GM19397 (cell line): ENCODE measurements around the gene PRKCD.
A peak's percentile ranks its signal among the peaks of the same experiment; 100 is the strongest.

Experiments
- ATAC-seq: cut with Tn5 transposase; IDR thresholded peaks from one replicate; pipeline ENCODE4 v1.9.1; 2021; ENCODE audit warnings: mild to moderate bottlenecking, moderate library complexity; ENCODE audit not compliant: unreplicated experiment

Gene PRKCD

DNA sequence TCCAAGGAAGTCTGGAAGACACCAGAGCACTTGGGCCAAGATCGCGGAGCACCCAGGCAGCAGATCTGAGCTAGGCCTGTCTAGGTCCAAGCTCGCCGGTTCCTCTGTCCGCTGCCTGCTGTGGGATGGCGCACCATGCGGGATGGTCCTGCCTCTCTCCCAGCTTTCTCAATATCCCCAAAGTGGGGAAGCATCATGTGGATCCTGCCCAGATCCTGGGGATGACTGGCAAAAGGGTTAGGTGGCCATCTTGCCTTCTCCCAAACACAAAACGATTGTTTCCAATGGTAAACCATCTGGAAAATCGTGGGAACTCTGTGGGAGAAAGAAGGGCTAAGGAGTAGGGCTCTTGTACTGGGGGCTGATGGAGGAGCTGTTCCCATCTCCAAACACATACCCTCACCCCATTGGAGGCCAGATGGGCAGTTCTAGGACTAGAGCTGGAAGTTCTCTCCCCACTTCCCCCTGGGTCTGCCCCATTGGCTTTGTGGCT lies 8.9 kb downstream of the PRKCD start:
- no peak for ATAC-seq

DNA sequence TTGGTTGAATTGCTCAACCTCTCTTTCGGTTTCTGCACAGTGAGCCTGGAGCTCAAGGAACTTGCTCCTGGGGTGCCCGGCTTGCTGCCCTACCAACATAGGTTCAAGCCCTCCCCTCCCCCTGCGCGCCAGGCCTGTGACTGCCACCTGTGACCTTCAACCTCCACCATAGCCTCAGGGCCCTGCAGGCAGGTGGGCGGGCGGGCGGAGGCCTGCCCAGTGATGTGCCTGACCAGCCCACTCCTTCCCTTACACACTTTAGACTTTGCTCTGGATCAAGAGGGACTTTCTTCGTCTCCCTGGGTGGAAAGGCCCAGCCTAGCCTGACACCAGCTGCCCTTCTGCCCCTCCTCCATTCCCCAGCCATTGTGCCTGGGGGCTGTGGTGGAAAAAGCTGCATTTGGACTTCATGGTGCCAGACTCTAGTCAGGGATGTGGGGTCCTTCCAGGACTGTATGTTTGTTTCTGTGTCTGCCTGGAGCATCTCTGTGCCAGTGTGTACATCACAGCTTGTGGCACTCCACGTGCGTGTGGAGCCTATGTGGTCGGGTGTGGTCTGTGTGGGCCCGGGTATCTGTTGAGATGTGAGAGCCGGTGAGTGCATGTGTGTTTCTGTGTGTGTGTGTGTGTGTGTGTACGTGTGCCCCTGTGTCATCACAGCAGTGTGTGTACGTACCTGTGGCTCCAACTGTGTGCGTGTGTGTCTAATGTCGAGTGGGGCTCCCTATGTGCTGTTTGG lies 9.5 kb downstream of the PRKCD start:
- no peak for ATAC-seq

DNA sequence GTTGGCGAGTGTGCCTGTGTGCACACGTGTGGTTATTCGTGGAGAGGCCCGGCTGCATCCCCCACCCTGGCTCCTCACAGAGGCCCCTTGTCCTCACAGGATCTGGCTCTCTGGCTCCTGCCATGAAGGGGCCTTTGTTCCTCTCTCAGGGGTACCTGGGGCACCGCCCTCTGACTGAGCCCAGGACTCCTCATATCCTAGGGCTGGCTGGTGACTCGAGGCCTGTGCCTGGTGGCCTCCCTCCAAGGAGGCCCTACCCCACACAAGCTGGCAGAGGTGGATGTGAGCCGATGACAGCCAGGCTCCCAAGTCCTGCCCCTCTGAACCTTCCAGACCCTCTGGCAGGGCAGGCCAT lies 10.0 kb downstream of the PRKCD start:
- no peak for ATAC-seq

DNA sequence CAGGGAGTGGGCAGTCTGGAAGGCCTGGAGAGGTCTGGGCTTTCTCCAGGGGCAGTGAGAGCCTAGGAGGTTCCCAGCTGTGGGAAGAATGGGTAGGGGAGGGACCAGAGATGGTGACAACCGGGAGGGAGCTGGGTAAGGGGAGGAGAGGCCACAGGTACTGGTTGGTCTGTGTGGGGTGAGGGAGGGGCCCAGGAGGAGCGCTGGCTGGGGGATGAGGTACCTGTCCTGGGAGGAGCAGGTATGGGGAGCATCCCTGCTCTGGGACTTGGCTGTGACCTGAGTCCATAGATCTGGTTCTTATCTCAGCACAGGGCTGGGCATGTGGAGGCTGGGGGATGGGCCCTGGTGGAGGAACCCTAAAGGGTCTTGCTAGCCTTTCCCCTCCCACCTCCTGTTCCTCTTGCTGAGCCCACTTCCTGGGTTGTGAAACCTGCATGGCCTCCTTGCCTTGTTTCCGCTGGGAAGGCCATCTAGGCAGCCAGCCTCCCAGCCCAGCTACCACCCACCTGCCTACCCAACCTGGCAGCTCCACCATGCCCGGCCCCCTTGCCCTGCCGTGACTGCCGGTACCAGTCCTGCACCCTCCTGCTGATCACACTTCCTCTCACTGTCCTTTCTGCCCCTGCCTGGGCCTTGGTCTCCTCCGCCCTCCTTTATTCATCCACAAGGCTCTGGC lies 11.0 kb downstream of the PRKCD start:
- ATAC-seq: no peak

DNA sequence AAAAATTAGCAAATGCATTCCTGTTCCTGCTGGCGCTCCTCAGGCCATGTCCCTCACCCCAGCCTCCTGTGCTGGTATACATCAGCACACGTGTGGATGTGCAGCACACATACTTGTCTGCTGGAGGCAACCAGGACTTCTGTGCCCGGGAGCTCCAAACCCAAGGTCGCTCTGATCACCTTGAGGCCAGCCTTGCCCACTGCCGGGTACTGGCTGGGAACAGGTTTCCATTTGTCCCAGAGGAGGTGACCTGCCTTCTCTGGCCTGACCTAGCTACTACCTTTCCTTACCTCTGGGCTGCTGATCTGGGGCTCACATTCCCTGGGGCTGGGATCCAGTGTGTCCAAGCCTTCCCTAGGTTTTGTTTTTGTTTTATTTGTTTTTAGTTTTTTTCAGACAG lies 12.1 kb downstream of the PRKCD start:
- ATAC-seq: no peak

DNA sequence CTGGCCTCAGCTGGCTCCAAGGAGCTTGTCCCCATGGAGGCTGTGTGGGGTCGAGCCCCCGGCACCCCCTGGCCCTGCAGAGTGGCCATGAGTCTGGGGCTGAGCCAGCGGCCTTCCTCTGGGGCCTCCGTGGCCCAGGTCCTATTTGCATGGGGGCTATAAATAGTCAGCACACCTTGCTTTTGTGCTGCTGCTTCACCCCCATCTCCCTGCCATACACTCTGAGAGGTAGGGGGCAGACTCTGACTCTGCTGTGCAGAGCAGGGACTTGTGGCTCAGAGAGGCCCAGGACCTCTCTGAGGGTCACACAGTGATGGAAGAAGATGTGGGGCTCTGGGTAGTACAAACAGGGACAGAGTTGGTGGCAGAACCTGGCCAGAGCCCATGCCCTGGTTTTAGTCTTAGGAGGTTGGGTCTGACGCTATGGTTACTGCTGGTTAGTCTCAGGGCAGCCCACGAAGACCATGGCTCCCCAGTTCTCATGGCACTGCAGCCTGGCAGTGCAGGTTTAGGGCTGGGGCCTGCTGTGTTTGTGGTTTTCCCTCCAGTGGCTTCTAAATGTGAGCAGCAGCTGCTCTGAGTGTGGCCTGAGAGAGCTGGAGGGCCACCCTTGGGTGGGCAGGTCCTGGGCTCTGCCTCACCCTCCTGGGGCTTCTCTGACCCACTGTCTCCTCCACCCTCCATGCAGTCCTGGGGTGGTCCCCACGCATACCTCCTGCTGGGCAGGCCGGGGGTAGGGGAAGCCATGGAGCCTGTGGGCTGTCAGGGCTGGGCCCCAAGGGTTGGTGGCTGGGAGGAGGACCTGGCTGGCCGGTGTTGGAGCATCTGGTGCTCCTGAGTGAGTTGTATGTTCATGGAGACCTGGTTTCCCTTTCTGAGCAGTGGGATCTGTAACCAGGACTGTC lies 13.6 kb downstream of the PRKCD start:
- ATAC-seq: peak; percentile 50

DNA sequence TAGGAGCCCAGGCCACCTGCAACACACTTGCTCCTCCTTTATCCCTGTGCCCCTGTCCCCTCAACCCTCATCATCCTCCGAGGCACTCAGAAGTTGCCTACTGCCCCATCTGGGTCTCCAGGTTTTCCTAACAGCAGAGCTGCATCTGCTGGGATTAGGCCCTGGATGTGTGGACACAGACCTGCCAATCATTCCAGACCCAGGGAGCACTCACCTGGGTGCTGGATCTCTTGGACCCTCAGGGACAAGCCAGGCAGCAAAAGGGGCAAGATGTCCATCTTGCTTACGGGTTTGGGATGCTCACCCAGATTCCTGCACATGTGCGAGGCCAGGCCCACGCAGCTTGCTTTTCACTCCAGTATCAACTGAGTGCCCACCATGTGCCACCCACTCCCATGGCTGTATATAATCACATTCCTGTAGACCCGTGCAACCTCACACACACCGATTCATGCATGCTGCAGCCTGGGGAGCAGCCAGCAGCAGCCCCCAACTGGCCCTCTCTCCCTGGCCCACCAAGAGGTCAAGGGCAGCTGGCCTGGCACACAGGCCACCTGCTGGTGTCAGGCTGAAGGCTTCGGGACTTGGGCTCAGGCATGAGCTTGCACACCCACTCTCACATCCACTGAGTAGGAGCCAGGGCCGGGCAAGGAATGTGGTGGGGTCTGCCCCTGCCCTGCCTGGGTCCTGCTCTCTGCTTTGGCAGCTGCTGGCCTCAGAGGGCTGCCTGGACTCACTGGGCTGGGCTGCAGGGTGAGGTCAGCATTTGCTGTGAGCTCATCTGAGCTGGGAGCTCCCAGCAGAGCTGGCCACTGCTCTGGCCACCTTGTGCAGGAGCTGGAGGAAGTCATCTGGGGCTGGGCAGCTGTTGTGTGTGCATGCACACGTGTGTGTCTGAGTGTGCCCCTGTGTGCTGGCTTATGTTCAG lies 14.9 kb downstream of the PRKCD start:
- ATAC-seq: no peak

DNA sequence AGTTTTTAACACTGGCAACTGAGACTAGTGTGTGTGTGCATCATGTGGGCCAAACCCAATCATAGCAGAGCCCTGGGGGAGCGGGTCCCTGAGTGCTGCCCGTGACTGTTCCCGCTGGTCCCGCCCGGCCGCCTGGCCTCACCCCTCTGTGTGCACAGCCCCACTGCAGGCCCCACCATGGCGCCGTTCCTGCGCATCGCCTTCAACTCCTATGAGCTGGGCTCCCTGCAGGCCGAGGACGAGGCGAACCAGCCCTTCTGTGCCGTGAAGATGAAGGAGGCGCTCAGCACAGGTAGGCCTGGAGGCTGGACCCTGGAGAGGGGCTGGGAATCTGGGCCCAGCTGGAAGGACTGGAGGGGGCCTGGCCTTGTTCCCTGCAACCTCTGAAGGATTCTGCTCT lies 17.2 kb downstream of the PRKCD start:
- ATAC-seq: no peak

DNA sequence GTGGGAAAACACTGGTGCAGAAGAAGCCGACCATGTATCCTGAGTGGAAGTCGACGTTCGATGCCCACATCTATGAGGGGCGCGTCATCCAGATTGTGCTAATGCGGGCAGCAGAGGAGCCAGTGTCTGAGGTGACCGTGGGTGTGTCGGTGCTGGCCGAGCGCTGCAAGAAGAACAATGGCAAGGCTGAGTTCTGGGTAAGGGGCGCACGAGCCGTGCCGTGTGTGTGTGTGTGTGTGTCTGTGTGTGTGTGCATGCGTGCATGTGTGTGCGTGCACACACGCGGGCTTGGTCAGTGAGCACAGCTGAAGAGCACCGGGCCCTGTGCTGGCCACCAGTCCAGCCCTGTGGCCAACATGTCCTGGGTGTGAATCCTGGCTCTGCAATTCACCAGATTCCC lies 18.6 kb downstream of the PRKCD start:
- ATAC-seq: no peak

DNA sequence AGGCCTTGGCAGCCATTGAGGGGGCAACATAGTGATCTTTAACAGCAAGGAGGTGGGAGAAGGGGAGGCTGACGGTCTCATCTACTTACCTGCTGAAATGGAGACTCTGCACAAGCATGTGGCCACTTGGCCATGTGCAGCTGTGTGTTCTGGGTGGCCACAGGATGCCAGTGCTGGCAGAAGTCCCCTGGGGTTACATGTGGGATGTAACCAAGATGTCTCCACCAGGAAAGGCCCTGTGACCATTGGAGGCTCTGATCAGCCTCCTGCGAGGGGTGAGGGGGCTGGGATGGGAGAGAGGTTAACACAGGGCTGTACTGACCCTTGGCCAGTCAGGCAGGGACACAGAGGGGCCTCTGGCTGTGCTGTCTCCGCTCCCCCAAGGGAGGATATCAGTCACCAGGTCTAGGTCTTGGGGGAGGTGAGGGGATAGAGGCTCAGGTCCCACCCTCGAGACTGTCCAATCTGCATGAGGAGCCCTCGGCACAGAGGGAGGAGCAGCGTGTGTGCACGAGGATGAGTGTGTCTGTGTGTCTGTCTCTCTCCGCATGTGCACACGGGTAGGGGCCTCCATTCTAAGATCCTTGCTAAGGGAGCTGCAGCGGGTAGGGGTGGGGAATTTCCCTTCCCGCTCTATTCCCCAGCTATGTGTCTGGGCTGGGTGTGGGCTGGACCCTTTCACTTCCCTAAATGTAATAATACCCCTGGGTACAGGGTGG lies 19.5 kb downstream of the PRKCD start:
- ATAC-seq: peak; percentile 91

DNA sequence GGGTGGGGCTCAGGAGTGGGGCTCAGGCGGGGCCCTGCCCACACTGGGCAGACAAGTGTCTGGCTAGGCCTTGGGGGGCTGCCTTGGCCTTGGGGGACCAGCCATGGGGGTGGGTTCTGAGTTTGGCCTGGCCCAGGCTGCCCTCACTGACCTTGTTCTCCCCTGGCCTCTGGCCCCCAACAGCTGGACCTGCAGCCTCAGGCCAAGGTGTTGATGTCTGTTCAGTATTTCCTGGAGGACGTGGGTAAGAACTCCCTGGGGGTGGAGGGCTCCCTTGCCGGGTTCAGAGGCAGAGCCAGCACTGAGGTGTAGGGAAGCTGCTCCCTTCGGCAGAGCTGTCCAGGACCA lies 20.0 kb downstream of the PRKCD start:
- ATAC-seq: no peak

DNA sequence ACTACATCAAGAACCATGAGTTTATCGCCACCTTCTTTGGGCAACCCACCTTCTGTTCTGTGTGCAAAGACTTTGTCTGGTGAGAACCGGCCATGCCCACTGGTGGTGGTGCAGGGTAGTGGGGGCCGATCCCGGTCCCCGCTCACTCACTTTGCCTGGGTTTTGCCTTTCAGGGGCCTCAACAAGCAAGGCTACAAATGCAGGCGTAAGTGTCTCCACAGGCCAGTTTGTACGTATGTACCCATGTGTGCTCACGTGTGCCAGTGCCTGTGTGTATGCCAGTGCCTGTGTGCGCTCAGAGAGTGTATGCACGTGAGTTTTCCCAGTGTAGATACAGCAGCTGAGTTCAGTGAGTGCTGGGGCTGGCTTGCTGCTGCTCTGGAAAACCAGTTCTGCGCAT lies 20.5 kb downstream of the PRKCD start:
- no peak for ATAC-seq

DNA sequence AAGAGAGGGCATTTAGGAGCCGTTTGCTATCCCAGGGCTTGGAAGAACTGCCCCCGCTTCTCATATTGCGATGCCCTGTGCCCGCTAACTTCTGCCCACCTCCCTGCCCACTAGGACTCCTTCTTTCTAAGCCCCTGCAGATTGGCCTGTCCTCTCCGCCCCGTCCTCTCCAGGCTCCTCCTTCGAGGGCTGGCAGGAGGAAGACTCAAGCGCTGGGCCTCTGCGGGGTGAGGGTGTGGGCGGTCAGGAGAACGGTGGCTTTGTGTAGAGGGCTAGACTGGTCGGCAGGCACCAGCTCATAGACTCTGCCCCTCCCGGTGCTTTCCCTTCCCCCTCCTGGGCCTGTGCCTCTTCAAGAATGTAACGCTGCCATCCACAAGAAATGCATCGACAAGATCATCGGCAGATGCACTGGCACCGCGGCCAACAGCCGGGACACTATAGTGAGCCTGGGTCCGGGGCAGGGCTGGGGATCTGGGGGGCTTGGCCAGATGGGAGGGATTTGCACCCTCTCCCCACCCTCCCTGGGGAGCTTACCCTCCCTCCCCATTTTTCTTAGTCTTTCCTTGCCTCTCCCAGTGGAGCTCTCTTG lies 21.9 kb downstream of the PRKCD start:
- ATAC-seq: no peak

DNA sequence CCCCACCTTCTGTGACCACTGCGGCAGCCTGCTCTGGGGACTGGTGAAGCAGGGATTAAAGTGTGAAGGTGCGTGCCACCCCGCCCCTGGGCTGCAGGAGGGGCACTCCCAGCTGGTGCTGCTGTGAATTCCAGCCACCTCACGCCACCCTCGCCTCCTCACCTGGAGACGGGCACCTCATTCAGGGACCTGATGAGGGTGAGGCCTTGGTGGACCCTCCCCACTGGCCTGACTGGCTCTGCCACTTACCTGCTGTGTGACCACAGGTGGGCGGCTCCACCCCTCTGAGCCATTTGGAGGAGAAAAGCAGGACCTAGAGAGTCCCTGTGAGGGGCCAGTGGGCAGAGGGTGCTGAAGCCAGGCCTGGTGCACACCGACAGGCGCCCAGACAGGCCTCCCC lies 22.5 kb downstream of the PRKCD start:
- no peak for ATAC-seq

DNA sequence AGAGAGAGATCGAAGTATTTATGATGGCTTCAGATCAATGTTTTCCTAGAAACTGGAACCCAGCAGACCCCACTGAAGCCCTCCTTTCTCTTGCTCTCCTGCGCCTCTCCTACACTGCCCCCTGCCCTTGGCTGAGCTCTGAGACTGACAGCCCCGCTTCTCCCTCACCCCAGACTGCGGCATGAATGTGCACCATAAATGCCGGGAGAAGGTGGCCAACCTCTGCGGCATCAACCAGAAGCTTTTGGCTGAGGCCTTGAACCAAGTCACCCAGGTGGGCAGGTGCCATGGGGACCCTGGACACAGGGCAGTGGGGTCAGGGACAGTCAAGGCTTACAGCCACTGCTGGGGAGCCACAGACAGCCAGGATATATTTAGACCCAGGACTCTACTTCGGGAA lies 23.7 kb downstream of the PRKCD start:
- no peak for ATAC-seq

DNA sequence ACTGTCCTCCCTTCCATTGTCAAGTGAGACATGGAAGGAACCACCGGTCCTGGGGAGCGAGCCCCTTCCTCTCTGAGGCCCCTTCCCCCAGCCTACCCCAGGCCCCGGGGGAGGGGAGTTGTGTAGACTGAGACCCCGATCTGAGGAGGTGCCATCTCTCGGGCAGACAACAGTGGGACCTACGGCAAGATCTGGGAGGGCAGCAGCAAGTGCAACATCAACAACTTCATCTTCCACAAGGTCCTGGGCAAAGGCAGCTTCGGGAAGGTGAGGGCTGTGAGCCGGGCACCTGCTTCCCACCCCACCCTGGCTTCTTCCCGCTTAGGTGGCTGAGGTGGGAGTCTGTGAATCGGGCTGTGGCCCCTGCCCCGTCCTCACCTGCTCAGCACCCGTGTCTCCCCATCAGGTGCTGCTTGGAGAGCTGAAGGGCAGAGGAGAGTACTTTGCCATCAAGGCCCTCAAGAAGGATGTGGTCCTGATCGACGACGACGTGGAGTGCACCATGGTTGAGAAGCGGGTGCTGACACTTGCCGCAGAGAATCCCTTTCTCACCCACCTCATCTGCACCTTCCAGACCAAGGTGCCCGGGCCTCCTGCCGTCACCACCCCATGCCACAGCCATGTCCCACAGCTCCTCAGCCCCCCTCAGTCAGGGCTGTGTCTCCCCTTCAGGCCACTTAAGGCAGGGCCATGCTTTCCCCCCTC lies 24.9 kb downstream of the PRKCD start:
- ATAC-seq: no peak

DNA sequence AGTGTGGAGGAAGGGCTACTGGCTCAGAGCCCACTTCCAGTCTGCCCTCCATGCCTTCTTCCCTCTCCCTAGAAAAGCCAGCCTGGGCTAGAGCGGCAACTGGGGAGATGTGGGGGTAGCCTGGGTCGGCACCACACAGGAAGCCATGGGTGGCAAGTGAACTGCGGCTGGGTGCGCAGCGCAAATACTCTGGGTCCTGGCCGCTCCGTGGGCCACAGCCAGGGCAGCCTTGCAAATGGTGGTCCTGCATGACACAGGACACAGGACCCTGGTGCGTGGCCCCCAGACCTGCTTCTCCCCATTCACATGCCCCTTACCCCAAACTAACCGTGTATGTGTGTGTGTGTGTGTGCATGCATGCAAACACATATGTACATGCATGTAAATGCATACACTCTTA lies 25.7 kb downstream of the PRKCD start:
- ATAC-seq: no peak

DNA sequence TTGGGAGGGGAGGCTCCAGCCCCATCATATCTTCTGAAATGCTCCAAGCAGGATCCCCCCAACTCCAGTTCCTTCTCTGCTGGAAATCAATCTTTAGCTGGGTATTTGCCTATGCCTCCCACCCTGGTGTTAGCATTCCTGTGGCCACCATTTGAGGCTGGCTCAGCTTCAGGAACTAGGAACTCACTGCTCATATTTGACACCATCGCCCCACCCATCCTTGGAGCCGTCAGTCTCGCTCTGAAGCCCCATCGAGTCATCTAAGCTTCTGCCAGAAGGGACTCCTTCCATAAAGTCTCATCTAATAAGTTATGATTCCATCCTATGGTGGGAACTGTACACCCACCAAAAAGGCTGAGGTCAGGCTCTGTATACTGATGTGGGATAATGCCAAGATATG lies 26.4 kb downstream of the PRKCD start:
- no peak for ATAC-seq

DNA sequence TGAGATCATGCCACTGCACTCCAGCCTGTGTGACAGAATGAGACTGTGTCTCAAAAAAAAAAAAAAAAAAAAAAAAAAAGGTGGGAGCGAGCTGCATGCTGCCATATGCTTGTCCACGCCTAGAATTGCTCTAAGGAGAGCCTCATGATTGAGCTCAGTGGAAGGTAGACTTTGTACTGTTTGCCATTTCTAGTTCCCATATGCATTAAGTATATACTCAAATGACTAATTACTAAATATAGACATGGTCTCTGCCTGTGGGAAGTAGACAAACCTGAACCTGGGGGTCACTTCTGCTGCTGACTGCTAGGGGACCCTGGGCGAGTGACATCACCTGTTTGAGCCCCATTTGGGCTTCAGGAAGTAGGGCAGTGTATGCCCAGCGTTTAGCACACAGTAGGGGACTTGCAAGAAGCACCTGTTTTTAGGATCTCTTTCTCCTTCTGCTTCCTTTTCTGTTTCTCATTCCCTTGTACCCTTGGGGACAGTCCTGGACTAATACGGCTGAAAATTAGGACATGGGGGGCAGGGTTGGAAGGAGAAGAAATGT lies 27.2 kb downstream of the PRKCD start:
- ATAC-seq: no peak
